ENCODE results near the gene ZDHHC14. TPM values are rescaled to one million over a fixed set of nuclear protein-coding genes. Genes with fewer than 3 reads are reported as not detected.

The ZDHHC14 gene
- polyA plus RNA-seq, 1 donor (not counting 4 experiments of a cell fraction or from before 2014, with no cell fraction given) = 6.4 TPM

DNA sequence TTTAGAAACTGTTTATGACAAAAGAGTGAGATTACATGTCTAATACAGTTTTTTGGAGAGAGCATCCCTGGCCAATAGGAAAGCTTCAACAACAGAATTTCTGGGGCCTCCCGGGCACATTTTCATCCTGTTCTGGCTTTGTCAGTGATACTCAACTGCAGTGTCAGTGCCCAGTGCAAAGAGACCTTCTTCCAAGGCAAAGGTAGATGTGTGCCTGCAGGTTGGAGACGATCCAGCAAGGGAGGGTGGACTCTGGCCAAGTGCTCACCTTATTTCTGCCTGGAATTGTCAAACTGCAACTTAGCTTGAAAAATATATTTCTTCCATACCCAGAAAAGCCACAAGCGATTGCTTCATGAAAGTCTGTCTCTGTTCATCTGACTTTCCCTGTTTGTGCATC, 230.4 kb downstream of the ZDHHC14 start:
- no peak for DNase-seq (ENCODE audit: low read depth, low spot score)
- Histone ChIP-seq H3K4me3 (ENCODE audit: control insufficient read depth in 2 of 3, extremely low read depth in 1 of 3, insufficient read depth in 2 of 3, low read depth in 1 of 3, low read length in 3 of 3) (no peak overlapping the region), H3K79me2 (ENCODE audit: control insufficient read depth, insufficient read depth, low read length) (no peaks in the 10 kb centered on the region), H3K36me3 (ENCODE audit: control insufficient read depth in 2 of 2, extremely low read depth in 1 of 2, insufficient read depth in 2 of 2, low read length in 2 of 2) (no peaks in the 10 kb centered on the region), H3K4me1 (ENCODE audit: control insufficient read depth, extremely low read depth, insufficient read depth, low read length) (peaks cover 10% of the 10 kb centered on the region), H4K20me1 (ENCODE audit: control insufficient read depth, extremely low read depth, insufficient read depth, low read length) (no peaks in the 10 kb centered on the region), H3K9me1 (ENCODE audit: control insufficient read depth, extremely low read depth, insufficient read depth, low read length) (no peaks in the 10 kb centered on the region), H2AFZ (ENCODE audit: control insufficient read depth, low read length) (no peak overlapping the region), H3K27ac (ENCODE audit: control insufficient read depth, insufficient read depth, low read length) (no peak overlapping the region), H3K9me3 (ENCODE audit: control insufficient read depth, low read depth, low read length) (no peaks in the 10 kb centered on the region), H3K9ac (ENCODE audit: control insufficient read depth, extremely low read depth, insufficient read depth, low read length) (no peak overlapping the region), H3K27me3 (ENCODE audit: control insufficient read depth, extremely low read depth, insufficient read depth, low read length) (no peaks in the 10 kb centered on the region), H3K4me2 (ENCODE audit: control insufficient read depth, extremely low read depth, insufficient read depth, low read depth, low read length) (no peak overlapping the region)
- dilution Hi-C loops (cut with MboI; ENCODE audit: extremely low pct_ligation_motif_present, low sequenced_read_pairs) = no loop called here
- no peak for TF ChIP-seq EZH2 (IDR thresholded peaks at IDR 0.05; ENCODE audit: low read length)
- TF ChIP-seq, protein P1, sequence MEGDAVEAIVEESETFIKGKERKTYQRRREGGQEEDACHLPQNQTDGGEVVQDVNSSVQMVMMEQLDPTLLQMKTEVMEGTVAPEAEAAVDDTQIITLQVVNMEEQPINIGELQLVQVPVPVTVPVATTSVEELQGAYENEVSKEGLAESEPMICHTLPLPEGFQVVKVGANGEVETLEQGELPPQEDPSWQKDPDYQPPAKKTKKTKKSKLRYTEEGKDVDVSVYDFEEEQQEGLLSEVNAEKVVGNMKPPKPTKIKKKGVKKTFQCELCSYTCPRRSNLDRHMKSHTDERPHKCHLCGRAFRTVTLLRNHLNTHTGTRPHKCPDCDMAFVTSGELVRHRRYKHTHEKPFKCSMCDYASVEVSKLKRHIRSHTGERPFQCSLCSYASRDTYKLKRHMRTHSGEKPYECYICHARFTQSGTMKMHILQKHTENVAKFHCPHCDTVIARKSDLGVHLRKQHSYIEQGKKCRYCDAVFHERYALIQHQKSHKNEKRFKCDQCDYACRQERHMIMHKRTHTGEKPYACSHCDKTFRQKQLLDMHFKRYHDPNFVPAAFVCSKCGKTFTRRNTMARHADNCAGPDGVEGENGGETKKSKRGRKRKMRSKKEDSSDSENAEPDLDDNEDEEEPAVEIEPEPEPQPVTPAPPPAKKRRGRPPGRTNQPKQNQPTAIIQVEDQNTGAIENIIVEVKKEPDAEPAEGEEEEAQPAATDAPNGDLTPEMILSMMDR (optimal IDR thresholded peaks at IDR 0.05 in 1 of 3, IDR thresholded peaks at IDR 0.05 in 1 of 3, conservative IDR thresholded peaks at IDR 0.05 in 1 of 3; ENCODE audit: extremely low read depth in 1 of 3, insufficient read depth in 2 of 3, low read length in 3 of 3) = no peak
- FAIRE-seq = no peak

DNA sequence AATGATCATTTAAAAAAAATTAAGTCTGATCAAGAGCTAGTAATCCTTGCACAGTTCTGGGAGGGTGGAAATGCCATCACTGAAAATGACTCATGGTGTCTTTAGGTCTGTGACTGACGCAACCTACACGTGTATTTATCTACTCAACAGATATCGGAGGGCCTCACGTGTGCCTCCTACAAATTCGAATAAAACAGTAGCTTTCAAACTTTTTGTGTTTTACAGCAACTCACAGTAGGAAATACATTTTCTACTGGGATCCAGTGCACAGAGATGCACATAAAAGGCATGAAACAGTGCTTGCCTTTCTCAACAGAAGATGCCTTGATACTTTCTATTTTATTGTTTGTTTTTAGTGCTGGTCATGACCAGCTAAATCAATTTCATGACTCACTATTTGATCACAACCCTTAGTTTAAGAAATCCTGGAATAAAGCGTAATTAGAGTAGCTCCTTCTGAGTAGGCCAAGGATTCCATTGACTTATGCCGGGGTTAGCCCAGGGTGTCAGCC, 232.1 kb downstream of the ZDHHC14 start:
- Histone ChIP-seq H3K27me3 (ENCODE audit: control insufficient read depth, extremely low read depth, insufficient read depth, low read length) (no peaks in the 10 kb centered on the region), H3K4me1 (ENCODE audit: control insufficient read depth, extremely low read depth, insufficient read depth, low read length) (peaks cover 10% of the 10 kb centered on the region), H2AFZ (ENCODE audit: control insufficient read depth, low read length) (no peak overlapping the region), H3K9me1 (ENCODE audit: control insufficient read depth, extremely low read depth, insufficient read depth, low read length) (no peaks in the 10 kb centered on the region), H3K36me3 (ENCODE audit: control insufficient read depth in 2 of 2, extremely low read depth in 1 of 2, insufficient read depth in 2 of 2, low read length in 2 of 2) (no peaks in the 10 kb centered on the region), H3K4me2 (ENCODE audit: control insufficient read depth, extremely low read depth, insufficient read depth, low read depth, low read length) (peak overlapping the region; percentile 50), H3K4me3 (ENCODE audit: control insufficient read depth in 2 of 3, extremely low read depth in 1 of 3, insufficient read depth in 2 of 3, low read depth in 1 of 3, low read length in 3 of 3) (peak overlapping the region in 1 of 3 experiments; percentile 47), H3K79me2 (ENCODE audit: control insufficient read depth, insufficient read depth, low read length) (no peaks in the 10 kb centered on the region), H3K9me3 (ENCODE audit: control insufficient read depth, low read depth, low read length) (no peaks in the 10 kb centered on the region), H3K27ac (ENCODE audit: control insufficient read depth, insufficient read depth, low read length) (peak overlapping the region; percentile 82), H4K20me1 (ENCODE audit: control insufficient read depth, extremely low read depth, insufficient read depth, low read length) (no peaks in the 10 kb centered on the region), H3K9ac (ENCODE audit: control insufficient read depth, extremely low read depth, insufficient read depth, low read length) (peak overlapping the region; percentile 53)
- no peak for TF ChIP-seq EZH2 (IDR thresholded peaks at IDR 0.05; ENCODE audit: low read length)
- TF ChIP-seq, protein P1 (optimal IDR thresholded peaks at IDR 0.05 in 1 of 3, IDR thresholded peaks at IDR 0.05 in 1 of 3, conservative IDR thresholded peaks at IDR 0.05 in 1 of 3; ENCODE audit: extremely low read depth in 1 of 3, insufficient read depth in 2 of 3, low read length in 3 of 3) = no peak
- FAIRE-seq = no peak
- dilution Hi-C loops (cut with MboI; ENCODE audit: extremely low pct_ligation_motif_present, low sequenced_read_pairs) = no loop called here
- peak; percentile 32 for DNase-seq (ENCODE audit: low read depth, low spot score)
